SK-N-SH treated with all-trans-retinoic acid at 6 μM for 48 hours (cell line): ENCODE measurements around the gene TBCK.

Experiments used
- ATAC-seq: fragments of 200-7000 bp; cut with Tn5 transposase; 3 replicates; pipeline ENCODE4 v1.9.1; 2020; ENCODE audit warnings: mild to moderate bottlenecking, moderate library complexity
- ARNTL ChIP-seq: fragments of 450-650 bp; formaldehyde crosslinking; IDR thresholded peaks from 2 replicates; pipeline ENCODE4 v1.5.0; 2020; ENCODE audit warnings: low read depth, mild to moderate bottlenecking, moderate library complexity, borderline replicate concordance
- BACH2 ChIP-seq: fragments of 250-450 bp; sonication (Bioruptor Pico); IDR thresholded peaks from 2 replicates; pipeline ENCODE4 v1.9.0; 2021; ENCODE audit warnings: mild to moderate bottlenecking, borderline replicate concordance
- CSDC2 ChIP-seq: fragments of 250-450 bp; sonication (Bioruptor Pico); IDR thresholded peaks from 2 replicates; pipeline ENCODE4 v1.5.0; 2020; ENCODE audit warnings: mild to moderate bottlenecking, moderate library complexity
- ESRRG ChIP-seq: fragments of 250-450 bp; sonication (Bioruptor Pico); IDR thresholded peaks from 2 replicates; pipeline ENCODE4 v1.6.1; 2021; ENCODE audit warnings: mild to moderate bottlenecking
- GLIS3 ChIP-seq: fragments of 250-450 bp; sonication (Bioruptor Pico); IDR thresholded peaks from 2 replicates; pipeline ENCODE4 v1.5.0; 2020; ENCODE audit warnings: mild to moderate bottlenecking, moderate library complexity
- ISL1 ChIP-seq: fragments of 250-450 bp; sonication (Bioruptor Pico); IDR thresholded peaks from 2 replicates; pipeline ENCODE4 v2.1.2; 2022; ENCODE audit warnings: mild to moderate bottlenecking, moderate library complexity
- OSR1 ChIP-seq: fragments of 250-450 bp; sonication (Bioruptor Pico); IDR thresholded peaks from 2 replicates; pipeline ENCODE4 v1.8.0; 2022; ENCODE audit warnings: moderate library complexity, mild to moderate bottlenecking, inconsistent platforms
- PPARA ChIP-seq: fragments of 250-450 bp; sonication (Bioruptor Pico); IDR thresholded peaks from 2 replicates; pipeline ENCODE4 v1.5.0; 2020; ENCODE audit warnings: mild to moderate bottlenecking, borderline replicate concordance
- SNAI2 ChIP-seq: fragments of 250-450 bp; sonication (Bioruptor Pico); IDR thresholded peaks from 2 replicates; pipeline ENCODE4 v1.5.0; 2020; ENCODE audit warnings: mild to moderate bottlenecking, moderate library complexity
- ZC3H10 ChIP-seq: fragments of 250-450 bp; sonication (Bioruptor Pico); IDR thresholded peaks from 2 replicates; pipeline ENCODE4 v1.5.1; 2021; ENCODE audit warnings: mild to moderate bottlenecking, moderate library complexity
- ZFP3 ChIP-seq: fragments of 250-450 bp; sonication (Bioruptor Pico); IDR thresholded peaks from 2 replicates; pipeline ENCODE4 v1.5.0; 2020; ENCODE audit warnings: mild to moderate bottlenecking, moderate library complexity
- ZFP30 ChIP-seq: fragments of 450-650 bp; formaldehyde crosslinking; IDR thresholded peaks from 2 replicates; pipeline ENCODE4 v1.5.0; 2022; ENCODE audit warnings: mild to moderate bottlenecking, moderate library complexity
- ZNF565 ChIP-seq: fragments of 450-650 bp; formaldehyde crosslinking; conservative IDR thresholded peaks from 2 replicates; pipeline ENCODE4 v1.5.0; 2020; ENCODE audit warnings: low read depth, mild to moderate bottlenecking, moderate library complexity
- ZNF70 ChIP-seq: fragments of 450-650 bp; formaldehyde crosslinking; IDR thresholded peaks from 2 replicates; pipeline ENCODE4 v1.5.0; 2020; ENCODE audit warnings: mild to moderate bottlenecking, moderate library complexity
- ZNF8 ChIP-seq: fragments of 450-650 bp; formaldehyde crosslinking; IDR thresholded peaks from 2 replicates; pipeline ENCODE4 v1.5.0; 2020; ENCODE audit warnings: mild to moderate bottlenecking, moderate library complexity
- TF ChIP-seq, protein P1 (sequence below): fragments of 250-450 bp; sonication (Bioruptor Pico); IDR thresholded peaks from 2 replicates; pipeline ENCODE4 v1.5.0; 2020; ENCODE audit warnings: mild to moderate bottlenecking, moderate library complexity
- TF ChIP-seq, protein P2 (sequence below): fragments of 250-450 bp; sonication (Bioruptor Pico); IDR thresholded peaks from 2 replicates; pipeline ENCODE4 v1.5.1; 2021; ENCODE audit warnings: mild to moderate bottlenecking, moderate library complexity
- TF ChIP-seq, protein P3 (sequence below): fragments of 250-450 bp; sonication (Bioruptor Pico); IDR thresholded peaks from 2 replicates; pipeline ENCODE4 v1.8.0; 2020; ENCODE audit warnings: mild to moderate bottlenecking, moderate library complexity, borderline replicate concordance
- TF ChIP-seq, protein P4 (sequence below): fragments of 250-450 bp; sonication (Bioruptor Pico); IDR thresholded peaks from 2 replicates; pipeline ENCODE4 v1.5.1; 2020; ENCODE audit warnings: low read depth, mild to moderate bottlenecking, moderate library complexity
- TF ChIP-seq, protein P5 (sequence below): fragments of 250-450 bp; sonication (Bioruptor Pico); IDR thresholded peaks from 2 replicates; pipeline ENCODE4 v1.8.0; 2021; ENCODE audit warnings: low read depth, mild to moderate bottlenecking, moderate library complexity, borderline replicate concordance

TBCK gene

DNA sequence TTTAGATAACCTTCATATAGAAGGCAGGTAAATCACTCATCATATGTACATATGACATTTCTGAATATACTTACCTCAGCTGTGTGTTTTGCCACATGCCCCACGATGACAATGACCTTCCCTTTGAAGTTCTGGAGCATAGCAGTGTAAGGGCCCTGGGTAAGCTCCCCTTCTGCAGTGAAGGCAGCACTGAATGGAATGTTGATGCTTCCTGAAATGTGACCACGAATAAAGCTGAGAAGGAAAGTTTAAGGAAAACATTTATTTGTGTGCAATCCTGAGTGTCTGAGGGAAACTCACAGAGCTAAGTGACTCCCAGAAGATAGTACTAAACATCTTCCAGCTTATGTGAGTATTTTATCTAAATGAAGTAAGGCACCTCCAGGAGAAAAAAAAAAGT is 220.6 kb downstream of the TBCK start:
- TF ChIP-seq ISL1 (CRISPR knock-in tag) (no peak), ARNTL (CRISPR knock-in tag) (no peak), OSR1 (CRISPR knock-in tag) (no peak), ZNF70 (CRISPR knock-in tag) (no peak)
- TF ChIP-seq, protein P1, sequence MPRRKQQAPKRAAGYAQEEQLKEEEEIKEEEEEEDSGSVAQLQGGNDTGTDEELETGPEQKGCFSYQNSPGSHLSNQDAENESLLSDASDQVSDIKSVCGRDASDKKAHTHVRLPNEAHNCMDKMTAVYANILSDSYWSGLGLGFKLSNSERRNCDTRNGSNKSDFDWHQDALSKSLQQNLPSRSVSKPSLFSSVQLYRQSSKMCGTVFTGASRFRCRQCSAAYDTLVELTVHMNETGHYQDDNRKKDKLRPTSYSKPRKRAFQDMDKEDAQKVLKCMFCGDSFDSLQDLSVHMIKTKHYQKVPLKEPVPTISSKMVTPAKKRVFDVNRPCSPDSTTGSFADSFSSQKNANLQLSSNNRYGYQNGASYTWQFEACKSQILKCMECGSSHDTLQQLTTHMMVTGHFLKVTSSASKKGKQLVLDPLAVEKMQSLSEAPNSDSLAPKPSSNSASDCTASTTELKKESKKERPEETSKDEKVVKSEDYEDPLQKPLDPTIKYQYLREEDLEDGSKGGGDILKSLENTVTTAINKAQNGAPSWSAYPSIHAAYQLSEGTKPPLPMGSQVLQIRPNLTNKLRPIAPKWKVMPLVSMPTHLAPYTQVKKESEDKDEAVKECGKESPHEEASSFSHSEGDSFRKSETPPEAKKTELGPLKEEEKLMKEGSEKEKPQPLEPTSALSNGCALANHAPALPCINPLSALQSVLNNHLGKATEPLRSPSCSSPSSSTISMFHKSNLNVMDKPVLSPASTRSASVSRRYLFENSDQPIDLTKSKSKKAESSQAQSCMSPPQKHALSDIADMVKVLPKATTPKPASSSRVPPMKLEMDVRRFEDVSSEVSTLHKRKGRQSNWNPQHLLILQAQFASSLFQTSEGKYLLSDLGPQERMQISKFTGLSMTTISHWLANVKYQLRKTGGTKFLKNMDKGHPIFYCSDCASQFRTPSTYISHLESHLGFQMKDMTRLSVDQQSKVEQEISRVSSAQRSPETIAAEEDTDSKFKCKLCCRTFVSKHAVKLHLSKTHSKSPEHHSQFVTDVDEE (CRISPR knock-in tag): no peak
- peak; percentile 35; the same call in 2 of the 3 replicates for ATAC-seq

DNA sequence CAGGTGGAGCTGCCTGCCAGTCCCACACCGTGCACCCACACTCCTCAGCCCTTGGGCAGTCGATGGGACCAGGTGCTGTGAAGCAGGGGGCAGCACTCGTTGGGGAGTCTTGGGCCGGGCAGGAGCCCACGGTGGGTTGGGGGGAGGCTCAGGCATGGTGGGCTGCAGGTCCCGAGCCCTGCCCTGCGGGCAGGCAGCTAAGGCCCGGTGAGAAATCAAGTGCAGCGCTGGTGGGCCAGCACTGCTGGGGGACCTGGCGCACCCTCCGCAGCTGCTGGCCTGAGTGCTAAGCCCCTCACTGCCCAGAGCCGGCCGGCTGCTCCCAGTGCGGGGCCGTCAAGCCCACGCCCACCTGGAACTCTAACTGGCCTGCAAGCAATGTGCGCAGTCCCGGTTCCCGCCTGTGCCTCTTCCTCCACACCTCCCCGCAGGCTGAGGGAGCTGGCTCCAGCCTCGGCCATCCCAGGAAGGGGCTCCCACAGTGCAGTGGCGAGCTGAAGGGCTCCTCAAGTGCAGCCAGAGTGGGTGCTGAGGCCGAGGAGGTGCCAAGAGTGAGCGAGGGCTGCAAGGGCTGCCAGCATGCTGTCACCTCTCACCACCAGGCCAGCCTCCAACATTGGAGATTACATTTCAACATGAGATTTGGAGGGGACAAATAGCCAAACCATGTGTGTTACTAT is 223.5 kb downstream of the TBCK start:
- no peak for TF ChIP-seq ZNF565 (CRISPR knock-in tag)
- no peak for TF ChIP-seq PPARA (CRISPR knock-in tag)
- ATAC-seq: no peak

DNA sequence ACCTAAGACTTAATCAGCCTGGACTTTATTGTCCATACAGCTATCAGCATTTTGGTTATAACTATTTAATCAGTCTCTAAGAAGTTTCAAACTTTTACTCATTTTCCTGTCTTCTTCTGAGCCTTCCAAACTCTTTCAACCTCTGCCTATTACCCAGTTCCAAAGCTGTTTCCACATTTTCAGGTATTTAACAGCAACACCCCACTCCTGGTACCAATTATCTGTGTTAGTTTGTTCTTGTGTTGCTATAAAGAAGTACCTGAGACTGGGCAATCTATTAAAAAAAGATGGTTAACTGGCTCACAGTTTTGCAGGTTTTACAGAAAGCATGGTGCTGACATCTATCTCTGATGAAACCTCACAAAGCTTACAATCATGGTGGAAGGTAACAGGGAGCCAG is 225.2 kb downstream of the TBCK start:
- TF ChIP-seq ESRRG (CRISPR knock-in tag): no peak
- TF ChIP-seq, protein P2, sequence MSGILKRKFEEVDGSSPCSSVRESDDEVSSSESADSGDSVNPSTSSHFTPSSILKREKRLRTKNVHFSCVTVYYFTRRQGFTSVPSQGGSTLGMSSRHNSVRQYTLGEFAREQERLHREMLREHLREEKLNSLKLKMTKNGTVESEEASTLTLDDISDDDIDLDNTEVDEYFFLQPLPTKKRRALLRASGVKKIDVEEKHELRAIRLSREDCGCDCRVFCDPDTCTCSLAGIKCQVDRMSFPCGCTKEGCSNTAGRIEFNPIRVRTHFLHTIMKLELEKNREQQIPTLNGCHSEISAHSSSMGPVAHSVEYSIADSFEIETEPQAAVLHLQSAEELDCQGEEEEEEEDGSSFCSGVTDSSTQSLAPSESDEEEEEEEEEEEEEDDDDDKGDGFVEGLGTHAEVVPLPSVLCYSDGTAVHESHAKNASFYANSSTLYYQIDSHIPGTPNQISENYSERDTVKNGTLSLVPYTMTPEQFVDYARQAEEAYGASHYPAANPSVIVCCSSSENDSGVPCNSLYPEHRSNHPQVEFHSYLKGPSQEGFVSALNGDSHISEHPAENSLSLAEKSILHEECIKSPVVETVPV (CRISPR knock-in tag): no peak
- no peak for TF ChIP-seq PPARA (CRISPR knock-in tag)
- TF ChIP-seq ZFP3 (CRISPR knock-in tag): no peak
- TF ChIP-seq, protein P1 (CRISPR knock-in tag): no peak
- TF ChIP-seq, protein P3, sequence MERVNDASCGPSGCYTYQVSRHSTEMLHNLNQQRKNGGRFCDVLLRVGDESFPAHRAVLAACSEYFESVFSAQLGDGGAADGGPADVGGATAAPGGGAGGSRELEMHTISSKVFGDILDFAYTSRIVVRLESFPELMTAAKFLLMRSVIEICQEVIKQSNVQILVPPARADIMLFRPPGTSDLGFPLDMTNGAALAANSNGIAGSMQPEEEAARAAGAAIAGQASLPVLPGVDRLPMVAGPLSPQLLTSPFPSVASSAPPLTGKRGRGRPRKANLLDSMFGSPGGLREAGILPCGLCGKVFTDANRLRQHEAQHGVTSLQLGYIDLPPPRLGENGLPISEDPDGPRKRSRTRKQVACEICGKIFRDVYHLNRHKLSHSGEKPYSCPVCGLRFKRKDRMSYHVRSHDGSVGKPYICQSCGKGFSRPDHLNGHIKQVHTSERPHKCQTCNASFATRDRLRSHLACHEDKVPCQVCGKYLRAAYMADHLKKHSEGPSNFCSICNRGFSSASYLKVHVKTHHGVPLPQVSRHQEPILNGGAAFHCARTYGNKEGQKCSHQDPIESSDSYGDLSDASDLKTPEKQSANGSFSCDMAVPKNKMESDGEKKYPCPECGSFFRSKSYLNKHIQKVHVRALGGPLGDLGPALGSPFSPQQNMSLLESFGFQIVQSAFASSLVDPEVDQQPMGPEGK: no peak
- no peak for TF ChIP-seq OSR1 (CRISPR knock-in tag)
- TF ChIP-seq ZC3H10 (CRISPR knock-in tag): no peak
- no peak for TF ChIP-seq ZNF8 (CRISPR knock-in tag)
- TF ChIP-seq, protein P4, sequence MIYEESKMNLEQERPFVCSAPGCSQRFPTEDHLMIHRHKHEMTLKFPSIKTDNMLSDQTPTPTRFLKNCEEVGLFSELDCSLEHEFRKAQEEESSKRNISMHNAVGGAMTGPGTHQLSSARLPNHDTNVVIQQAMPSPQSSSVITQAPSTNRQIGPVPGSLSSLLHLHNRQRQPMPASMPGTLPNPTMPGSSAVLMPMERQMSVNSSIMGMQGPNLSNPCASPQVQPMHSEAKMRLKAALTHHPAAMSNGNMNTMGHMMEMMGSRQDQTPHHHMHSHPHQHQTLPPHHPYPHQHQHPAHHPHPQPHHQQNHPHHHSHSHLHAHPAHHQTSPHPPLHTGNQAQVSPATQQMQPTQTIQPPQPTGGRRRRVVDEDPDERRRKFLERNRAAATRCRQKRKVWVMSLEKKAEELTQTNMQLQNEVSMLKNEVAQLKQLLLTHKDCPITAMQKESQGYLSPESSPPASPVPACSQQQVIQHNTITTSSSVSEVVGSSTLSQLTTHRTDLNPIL (CRISPR knock-in tag): no peak
- no peak for TF ChIP-seq ZNF565 (CRISPR knock-in tag)
- TF ChIP-seq ISL1 (CRISPR knock-in tag): no peak
- no peak for TF ChIP-seq BACH2 (CRISPR knock-in tag)
- no peak for TF ChIP-seq ZFP30 (CRISPR knock-in tag)
- TF ChIP-seq CSDC2 (CRISPR knock-in tag): no peak
- TF ChIP-seq GLIS3 (CRISPR knock-in tag): no peak
- TF ChIP-seq, protein P5, sequence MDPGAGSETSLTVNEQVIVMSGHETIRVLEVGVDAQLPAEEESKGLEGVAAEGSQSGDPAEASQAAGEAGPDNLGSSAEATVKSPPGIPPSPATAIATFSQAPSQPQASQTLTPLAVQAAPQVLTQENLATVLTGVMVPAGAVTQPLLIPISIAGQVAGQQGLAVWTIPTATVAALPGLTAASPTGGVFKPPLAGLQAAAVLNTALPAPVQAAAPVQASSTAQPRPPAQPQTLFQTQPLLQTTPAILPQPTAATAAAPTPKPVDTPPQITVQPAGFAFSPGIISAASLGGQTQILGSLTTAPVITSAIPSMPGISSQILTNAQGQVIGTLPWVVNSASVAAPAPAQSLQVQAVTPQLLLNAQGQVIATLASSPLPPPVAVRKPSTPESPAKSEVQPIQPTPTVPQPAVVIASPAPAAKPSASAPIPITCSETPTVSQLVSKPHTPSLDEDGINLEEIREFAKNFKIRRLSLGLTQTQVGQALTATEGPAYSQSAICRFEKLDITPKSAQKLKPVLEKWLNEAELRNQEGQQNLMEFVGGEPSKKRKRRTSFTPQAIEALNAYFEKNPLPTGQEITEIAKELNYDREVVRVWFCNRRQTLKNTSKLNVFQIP (CRISPR knock-in tag): no peak
- no peak for TF ChIP-seq ZNF70 (CRISPR knock-in tag)
- TF ChIP-seq ARNTL (CRISPR knock-in tag): no peak
- TF ChIP-seq SNAI2 (CRISPR knock-in tag): no peak
- ATAC-seq: no peak
